ENCODE results near the gene DICER1. TPM values are rescaled to one million over a fixed set of nuclear protein-coding genes. Genes with fewer than 3 reads are reported as not detected.

DICER1 gene
- total RNA-seq, 1 experiment from 2014 or later: 57.3 TPM

GRCh38 chr14:95200404-95200803, 43.1 kb upstream of the DICER1 start:
- no peak overlapping the region for H3K27ac Mint-ChIP-seq (ENCODE audit: unreplicated experiment)
- H3K4me1 Mint-ChIP-seq (ENCODE audit: low read depth, unreplicated experiment): peaks cover 25% of the 10 kb centered on the region
- no peak for DNase-seq
- Histone ChIP-seq H3K4me1 (peaks cover 32% of the 10 kb centered on the region), H3K27me3 (replicated peaks; ENCODE audit: control insufficient read depth, insufficient read depth, low read length) (no peaks in the 10 kb centered on the region), H3K9me3 (no peaks in the 10 kb centered on the region), H3K4me3 (ENCODE audit: low read depth, low read length) (no peak overlapping the region), H3K36me3 (ENCODE audit: control insufficient read depth, insufficient read depth, low read length) (no peaks in the 10 kb centered on the region)
- ChIA-PET POLR2A (no interaction called here), CTCF (no interaction called here)
- peaks cover 16% of the 10 kb centered on the region for H3K9me3 Mint-ChIP-seq (ENCODE audit: unreplicated experiment)
- H3K4me3 Mint-ChIP-seq (ENCODE audit: unreplicated experiment): no peak overlapping the region
- H3K27me3 Mint-ChIP-seq (ENCODE audit: insufficient read depth, unreplicated experiment): no peaks in the 10 kb centered on the region
- no TSS peak for BruUV-seq (replicated peaks)
- H3K36me3 Mint-ChIP-seq (ENCODE audit: insufficient read depth, unreplicated experiment): peaks cover 15% of the 10 kb centered on the region
- no peak for TF ChIP-seq CTCF (IDR thresholded peaks at IDR 0.05; ENCODE audit: insufficient read depth in 1 of 2, low read depth in 1 of 2, low read length in 1 of 2, severe bottlenecking in 1 of 2, unreplicated experiment in 1 of 2)
- intact Hi-C loops (cut with micrococcal nuclease; ENCODE audit: unreplicated experiment): no loop called here

GRCh38 chr14:95199298-95199983, 42.1 kb upstream of the DICER1 start:
- Mint-ChIP-seq H3K4me3 (ENCODE audit: unreplicated experiment) (no peak overlapping the region), H3K4me1 (ENCODE audit: low read depth, unreplicated experiment) (peaks cover 25% of the 10 kb centered on the region), H3K27ac (ENCODE audit: unreplicated experiment) (no peak overlapping the region), H3K36me3 (ENCODE audit: insufficient read depth, unreplicated experiment) (peaks cover 10% of the 10 kb centered on the region), H3K27me3 (ENCODE audit: insufficient read depth, unreplicated experiment) (no peaks in the 10 kb centered on the region), H3K9me3 (ENCODE audit: unreplicated experiment) (peaks cover 6% of the 10 kb centered on the region)
- Histone ChIP-seq H3K9me3 (no peaks in the 10 kb centered on the region), H3K4me3 (ENCODE audit: low read depth, low read length) (no peak overlapping the region), H3K4me1 (peaks cover 32% of the 10 kb centered on the region), H3K36me3 (ENCODE audit: control insufficient read depth, insufficient read depth, low read length) (no peaks in the 10 kb centered on the region), H3K27me3 (replicated peaks; ENCODE audit: control insufficient read depth, insufficient read depth, low read length) (no peaks in the 10 kb centered on the region)
- intact Hi-C loops (cut with micrococcal nuclease; ENCODE audit: unreplicated experiment): loop anchor here (5.0 kb wide), 1 partner anchor 42 kb away; the partner anchor contains the start of gene DICER1
- DNase-seq: no peak
- ChIA-PET POLR2A (no interaction called here), CTCF (no interaction called here)
- TF ChIP-seq CTCF (IDR thresholded peaks at IDR 0.05; ENCODE audit: insufficient read depth in 1 of 2, low read depth in 1 of 2, low read length in 1 of 2, severe bottlenecking in 1 of 2, unreplicated experiment in 1 of 2): no peak
- no TSS peak for BruUV-seq (replicated peaks)

DNA sequence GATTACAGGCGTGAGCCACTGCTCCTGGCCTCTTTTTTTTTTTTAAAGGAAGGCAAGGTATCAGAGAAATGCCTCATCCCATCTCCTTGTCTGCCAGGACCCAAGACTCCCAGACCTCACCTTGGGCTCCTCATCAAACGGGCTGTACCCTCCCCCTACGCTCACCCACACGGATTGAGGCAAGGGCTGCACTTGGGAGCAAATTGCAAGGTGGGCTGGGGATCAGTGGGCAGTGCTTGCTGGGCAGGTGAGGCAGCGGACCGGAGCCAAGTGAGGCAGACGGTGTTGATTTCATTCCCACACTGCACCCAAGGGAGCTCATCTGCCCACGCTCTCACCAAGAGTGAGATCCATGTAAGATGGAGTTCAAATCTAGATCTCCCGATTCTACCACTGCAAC, 41.0 kb upstream of the DICER1 start:
- Mint-ChIP-seq H3K27me3 (ENCODE audit: insufficient read depth, unreplicated experiment) (no peaks in the 10 kb centered on the region), H3K27ac (ENCODE audit: unreplicated experiment) (no peak overlapping the region), H3K4me3 (ENCODE audit: unreplicated experiment) (no peak overlapping the region), H3K9me3 (ENCODE audit: unreplicated experiment) (no peaks in the 10 kb centered on the region), H3K36me3 (ENCODE audit: insufficient read depth, unreplicated experiment) (peaks cover 5% of the 10 kb centered on the region), H3K4me1 (ENCODE audit: low read depth, unreplicated experiment) (peaks cover 25% of the 10 kb centered on the region)
- H3K4me1 ChIP-seq: peaks cover 32% of the 10 kb centered on the region
- no peaks in the 10 kb centered on the region for H3K36me3 ChIP-seq (ENCODE audit: control insufficient read depth, insufficient read depth, low read length)
- intact Hi-C loops (cut with micrococcal nuclease; ENCODE audit: unreplicated experiment): loop anchor here (5.0 kb wide), 1 partner anchor 41 kb away; the partner anchor contains the start of gene DICER1
- no peaks in the 10 kb centered on the region for H3K9me3 ChIP-seq
- CTCF ChIA-PET: no interaction called here
- no TSS peak for BruUV-seq (replicated peaks)
- DNase-seq: no peak
- no peak for TF ChIP-seq CTCF (IDR thresholded peaks at IDR 0.05; ENCODE audit: insufficient read depth in 1 of 2, low read depth in 1 of 2, low read length in 1 of 2, severe bottlenecking in 1 of 2, unreplicated experiment in 1 of 2)
- no peak overlapping the region for H3K4me3 ChIP-seq (ENCODE audit: low read depth, low read length)
- POLR2A ChIA-PET: no interaction called here
- no peaks in the 10 kb centered on the region for H3K27me3 ChIP-seq (replicated peaks; ENCODE audit: control insufficient read depth, insufficient read depth, low read length)

All from Caco-2 (cell line).